D721Med (cell line): Measurements from ENCODE around the gene KRT9.

Experiments
- DNase-seq: peaks from one replicate; pipeline ENCODE4 v3.0.0; 2011; ENCODE audit warnings: low spot score; ENCODE audit not compliant: insufficient read length
- FAIRE-seq: peaks from 2 replicates; lab custom pipeline; 2011; peaks lifted over from hg19 to GRCh38; lab: Jason Lieb, UNC
- TF ChIP-seq, protein P1 (sequence below): IDR thresholded peaks from 2 replicates; pipeline ENCODE4 v1.5.1; 2012; ENCODE audit warnings: mild to moderate bottlenecking, control low read depth; ENCODE audit not compliant: insufficient read depth; ENCODE audit errors: missing control alignments

KRT9 gene

DNA sequence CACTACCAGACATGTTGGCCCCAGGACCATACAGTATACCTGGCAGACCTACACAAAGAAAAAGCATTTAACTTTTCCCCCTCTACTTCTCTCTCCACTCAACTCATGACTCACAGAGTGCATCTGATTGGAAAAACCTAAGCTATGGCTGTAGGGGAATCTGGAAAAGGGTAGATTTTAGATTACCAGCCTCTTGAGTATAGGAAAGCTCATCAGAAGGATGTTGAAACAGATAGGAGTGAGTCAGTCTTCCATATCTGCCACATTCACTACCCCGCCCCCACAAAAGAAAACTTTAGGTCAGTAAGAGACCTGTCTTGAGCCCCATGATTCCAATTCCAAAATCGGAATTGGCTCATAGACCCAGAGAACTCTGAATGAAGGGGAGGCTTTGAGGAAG is 12.3 kb downstream of the KRT9 start:
- TF ChIP-seq, protein P1, sequence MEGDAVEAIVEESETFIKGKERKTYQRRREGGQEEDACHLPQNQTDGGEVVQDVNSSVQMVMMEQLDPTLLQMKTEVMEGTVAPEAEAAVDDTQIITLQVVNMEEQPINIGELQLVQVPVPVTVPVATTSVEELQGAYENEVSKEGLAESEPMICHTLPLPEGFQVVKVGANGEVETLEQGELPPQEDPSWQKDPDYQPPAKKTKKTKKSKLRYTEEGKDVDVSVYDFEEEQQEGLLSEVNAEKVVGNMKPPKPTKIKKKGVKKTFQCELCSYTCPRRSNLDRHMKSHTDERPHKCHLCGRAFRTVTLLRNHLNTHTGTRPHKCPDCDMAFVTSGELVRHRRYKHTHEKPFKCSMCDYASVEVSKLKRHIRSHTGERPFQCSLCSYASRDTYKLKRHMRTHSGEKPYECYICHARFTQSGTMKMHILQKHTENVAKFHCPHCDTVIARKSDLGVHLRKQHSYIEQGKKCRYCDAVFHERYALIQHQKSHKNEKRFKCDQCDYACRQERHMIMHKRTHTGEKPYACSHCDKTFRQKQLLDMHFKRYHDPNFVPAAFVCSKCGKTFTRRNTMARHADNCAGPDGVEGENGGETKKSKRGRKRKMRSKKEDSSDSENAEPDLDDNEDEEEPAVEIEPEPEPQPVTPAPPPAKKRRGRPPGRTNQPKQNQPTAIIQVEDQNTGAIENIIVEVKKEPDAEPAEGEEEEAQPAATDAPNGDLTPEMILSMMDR: no peak
- FAIRE-seq: no peak
- DNase-seq: no peak

DNA sequence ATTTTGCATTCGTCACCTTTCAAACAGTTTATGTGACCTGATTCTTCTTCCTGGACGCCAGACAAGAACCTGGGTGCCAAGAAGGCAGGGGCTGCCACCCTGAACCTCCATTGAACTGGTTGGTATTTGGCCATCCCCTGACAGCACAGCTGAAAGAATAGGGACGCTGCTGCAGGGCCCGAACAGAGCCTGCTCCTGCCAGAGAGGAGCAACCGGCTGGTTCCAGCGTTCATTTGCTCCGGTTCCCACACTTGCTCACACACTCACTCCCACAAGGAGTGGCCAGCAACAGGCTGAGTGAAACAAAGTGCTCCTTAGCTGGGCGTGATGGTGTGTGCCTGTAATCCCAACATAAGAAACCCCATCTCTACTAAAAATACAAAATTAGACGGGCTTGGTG is 14.9 kb downstream of the KRT9 start:
- TF ChIP-seq, protein P1: no peak
- DNase-seq (no peak), FAIRE-seq (no peak)

DNA sequence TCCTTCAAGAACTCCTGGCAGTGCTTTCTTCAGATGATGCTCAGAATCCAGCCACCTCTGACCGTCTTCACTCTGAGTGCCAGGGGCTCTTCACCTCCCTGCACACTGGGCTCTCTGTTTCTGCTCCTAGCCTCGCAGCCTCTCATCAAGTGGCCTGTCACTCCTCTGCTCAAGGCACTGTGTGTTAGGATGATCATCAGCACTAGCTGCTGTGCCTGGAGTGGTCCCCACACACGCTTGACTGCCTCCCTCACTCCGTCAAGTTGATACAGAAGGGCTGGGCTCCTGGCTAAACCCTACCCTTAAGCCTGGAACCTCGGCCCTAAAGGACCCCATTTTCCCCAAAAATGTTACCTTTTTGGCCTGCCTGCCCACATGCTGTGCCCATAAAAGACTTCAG is 15.6 kb downstream of the KRT9 start:
- no peak for FAIRE-seq
- DNase-seq: no peak
- TF ChIP-seq, protein P1: no peak

DNA sequence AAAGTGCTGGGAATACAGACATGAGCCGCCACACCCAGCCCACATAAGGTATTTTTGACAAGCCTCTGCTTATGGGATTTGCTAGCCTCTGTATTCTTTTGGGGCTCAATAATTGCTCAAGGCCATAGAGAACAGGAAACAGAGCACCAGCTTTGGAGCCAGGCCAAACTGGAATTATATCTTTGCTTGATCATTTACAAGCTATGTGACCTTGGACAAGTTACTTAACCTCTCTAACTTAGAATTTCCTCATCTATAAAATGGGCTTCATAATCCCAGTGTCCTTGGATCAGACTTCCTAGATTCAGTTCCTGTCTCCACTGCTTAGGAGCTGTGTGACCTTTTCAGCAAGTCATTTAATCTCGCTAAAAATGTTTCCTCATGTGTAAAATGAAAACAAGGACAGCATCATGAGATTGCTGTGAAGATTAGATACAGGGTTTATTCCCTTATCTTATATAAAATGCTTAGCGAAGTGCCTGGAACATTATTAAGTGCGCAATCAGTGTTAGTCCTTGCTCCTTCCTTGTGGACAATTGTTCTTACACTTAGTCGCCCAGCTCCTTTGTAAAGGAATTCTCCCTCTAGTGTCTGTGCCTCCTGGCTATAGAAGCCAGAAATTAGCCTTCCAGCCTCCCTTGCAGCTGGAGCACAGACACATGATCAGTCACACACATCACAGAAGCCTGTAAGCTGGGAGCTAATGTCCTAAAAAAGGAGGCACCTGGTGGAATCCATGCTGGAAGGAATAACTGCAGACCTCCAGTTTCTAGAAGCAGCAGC is 16.6 kb downstream of the KRT9 start:
- FAIRE-seq (no peak), DNase-seq (no peak)
- TF ChIP-seq, protein P1: no peak

DNA sequence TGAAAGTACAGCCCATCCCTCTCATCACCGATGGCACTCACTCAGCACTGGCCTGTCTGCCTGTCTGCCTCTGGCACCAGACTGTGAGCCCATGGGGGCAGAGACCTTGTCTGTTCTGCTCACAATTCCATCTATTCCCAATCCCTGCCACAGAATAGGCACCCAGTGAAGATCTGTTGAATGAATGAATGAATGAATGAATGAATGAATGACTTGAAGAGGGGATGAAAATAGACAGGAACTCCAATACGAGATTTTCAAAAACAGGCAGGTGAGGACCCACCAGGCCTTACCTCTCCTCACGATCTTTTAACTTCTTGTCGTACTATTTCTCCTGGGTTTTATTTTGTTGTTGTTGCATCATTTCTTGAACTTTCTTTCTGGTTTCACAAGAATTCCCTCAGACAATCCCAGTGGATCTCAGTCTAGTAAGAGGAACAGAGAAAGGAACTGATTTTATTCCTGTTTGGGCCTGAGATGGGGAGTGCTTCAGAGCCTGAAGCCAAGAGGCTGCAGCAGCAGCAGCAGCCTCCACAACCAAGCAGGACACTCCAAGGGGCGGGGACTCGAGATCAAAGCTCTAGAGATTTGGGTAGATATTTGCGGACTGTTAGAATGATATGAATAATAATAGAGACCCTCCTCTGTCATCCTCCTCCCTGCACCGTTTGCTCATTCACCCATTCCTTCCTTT is 17.7 kb downstream of the KRT9 start:
- FAIRE-seq (no peak), DNase-seq (no peak)
- TF ChIP-seq, protein P1: no peak

DNA sequence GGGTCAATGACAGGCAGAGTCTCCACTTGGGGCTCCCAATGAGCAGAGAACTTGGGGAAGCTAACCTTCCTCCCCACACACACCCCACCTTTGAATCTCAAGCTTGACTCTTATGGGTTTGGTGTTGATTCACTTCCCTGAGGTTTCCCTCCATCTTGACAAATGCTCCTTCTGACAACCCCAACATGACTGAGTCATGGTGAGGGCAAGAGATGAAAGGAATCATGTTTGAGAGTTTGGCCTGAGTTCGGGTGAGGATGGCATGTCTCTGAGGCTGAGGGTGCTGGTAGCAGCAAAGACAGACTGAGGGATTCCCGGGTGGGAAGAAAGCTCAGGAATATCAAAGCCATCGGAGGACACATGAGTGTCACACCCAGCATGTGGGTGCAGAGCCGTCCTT is 18.7 kb downstream of the KRT9 start:
- DNase-seq (no peak), FAIRE-seq (no peak)
- TF ChIP-seq, protein P1: no peak

DNA sequence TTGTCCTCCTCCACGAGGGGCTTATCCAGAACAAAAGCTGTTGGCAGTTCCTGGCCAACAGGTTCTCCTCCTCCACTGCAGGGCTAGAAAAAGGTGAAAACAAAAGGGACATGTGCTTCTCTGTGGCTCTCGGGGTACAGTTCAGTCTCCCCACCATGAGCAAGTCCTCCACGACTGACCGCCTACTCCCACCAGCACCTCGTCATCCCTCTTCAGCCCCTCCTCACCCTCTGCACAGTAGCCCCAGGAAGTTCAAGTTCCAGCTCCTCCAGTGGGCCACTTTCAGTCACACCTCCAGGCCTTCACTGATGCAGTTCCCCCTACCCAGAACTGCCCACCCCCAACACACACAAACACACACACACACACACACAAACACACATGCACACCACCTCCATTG is 19.4 kb downstream of the KRT9 start:
- TF ChIP-seq, protein P1: no peak
- DNase-seq (no peak), FAIRE-seq (no peak)
